OCI-LY3 (cell line): ENCODE measurements around the gene R3HDM2.

Experiments
- H2AFZ ChIP-seq: fragments of 200-600, 300-600 bp; shearing (Covaris generic); 2 replicates; pipeline ENCODE4 v1.6.0; 2014; ENCODE audit warnings: antibody characterized with exemption, low read depth, low read length
- H3K27ac ChIP-seq: fragments of 200-600, 300-600 bp; sonication (generic); 2 replicates; pipeline ENCODE4 v1.5.1; 2014; ENCODE audit warnings: mild to moderate bottlenecking, low read length, moderate library complexity, mixed read lengths
- H3K27me3 ChIP-seq: fragments of 200-600, 300-600 bp; sonication (generic); 2 replicates; pipeline ENCODE4 v1.6.1; 2014; ENCODE audit warnings: low read depth, low read length, mixed read lengths
- H3K36me3 ChIP-seq: fragments of 200-600, 300-600 bp; sonication (generic); replicated peaks from 2 replicates; pipeline ENCODE3; 2014; ENCODE audit warnings: low read depth, low read length, mixed read lengths
- H3K4me1 ChIP-seq: fragments of 300-600, 200-600 bp; sonication (generic); 2 replicates; pipeline ENCODE4 v1.6.1; 2014; ENCODE audit warnings: low read length, mixed read lengths
- H3K4me2 ChIP-seq: fragments of 200-600, 300-600 bp; sonication (generic); 2 replicates; pipeline ENCODE4 v1.6.1; 2014; ENCODE audit warnings: low read length, mixed read lengths
- H3K4me3 ChIP-seq: fragments of 300-600, 200-600 bp; sonication (generic); 2 replicates; pipeline ENCODE4 v1.5.1; 2014; ENCODE audit warnings: antibody characterized with exemption, mild to moderate bottlenecking, low read length, moderate library complexity
- H3K79me2 ChIP-seq: fragments of 300-600, 200-600 bp; shearing (Covaris generic); 2 replicates; pipeline ENCODE4 v1.6.1; 2014; ENCODE audit warnings: mild to moderate bottlenecking, low read length, mixed read lengths
- H3K9ac ChIP-seq: fragments of 300-600, 200-600 bp; shearing (Covaris generic); 2 replicates; pipeline ENCODE4 v1.6.0; 2014; ENCODE audit warnings: mild to moderate bottlenecking, low read length, moderate library complexity
- H3K9me3 ChIP-seq: fragments of 200-600, 300-600 bp; shearing (Covaris generic); 2 replicates; pipeline ENCODE4 v1.6.1; 2014; ENCODE audit warnings: low read length, mixed read lengths; ENCODE audit not compliant: insufficient read depth
- H4K20me1 ChIP-seq: fragments of 200-600, 300-600 bp; sonication (generic); 2 replicates; pipeline ENCODE4 v1.6.1; 2016; ENCODE audit warnings: low read length, mixed read lengths; ENCODE audit not compliant: insufficient read depth
- EZH2phosphoT487 ChIP-seq: fragments of 200-600 bp; shearing (Covaris generic); IDR thresholded peaks from 2 replicates; pipeline ENCODE4 v1.6.1; 2018; ENCODE audit warnings: antibody characterized with exemption, mixed run types, low read depth
- TF ChIP-seq, protein P1 (sequence below): fragments of 200-600, 300-600 bp; sonication (generic); IDR thresholded peaks from 2 replicates; pipeline ENCODE4 v1.5.1; 2014; ENCODE audit warnings: antibody characterized with exemption, low read length, low read depth

R3HDM2 gene

DNA sequence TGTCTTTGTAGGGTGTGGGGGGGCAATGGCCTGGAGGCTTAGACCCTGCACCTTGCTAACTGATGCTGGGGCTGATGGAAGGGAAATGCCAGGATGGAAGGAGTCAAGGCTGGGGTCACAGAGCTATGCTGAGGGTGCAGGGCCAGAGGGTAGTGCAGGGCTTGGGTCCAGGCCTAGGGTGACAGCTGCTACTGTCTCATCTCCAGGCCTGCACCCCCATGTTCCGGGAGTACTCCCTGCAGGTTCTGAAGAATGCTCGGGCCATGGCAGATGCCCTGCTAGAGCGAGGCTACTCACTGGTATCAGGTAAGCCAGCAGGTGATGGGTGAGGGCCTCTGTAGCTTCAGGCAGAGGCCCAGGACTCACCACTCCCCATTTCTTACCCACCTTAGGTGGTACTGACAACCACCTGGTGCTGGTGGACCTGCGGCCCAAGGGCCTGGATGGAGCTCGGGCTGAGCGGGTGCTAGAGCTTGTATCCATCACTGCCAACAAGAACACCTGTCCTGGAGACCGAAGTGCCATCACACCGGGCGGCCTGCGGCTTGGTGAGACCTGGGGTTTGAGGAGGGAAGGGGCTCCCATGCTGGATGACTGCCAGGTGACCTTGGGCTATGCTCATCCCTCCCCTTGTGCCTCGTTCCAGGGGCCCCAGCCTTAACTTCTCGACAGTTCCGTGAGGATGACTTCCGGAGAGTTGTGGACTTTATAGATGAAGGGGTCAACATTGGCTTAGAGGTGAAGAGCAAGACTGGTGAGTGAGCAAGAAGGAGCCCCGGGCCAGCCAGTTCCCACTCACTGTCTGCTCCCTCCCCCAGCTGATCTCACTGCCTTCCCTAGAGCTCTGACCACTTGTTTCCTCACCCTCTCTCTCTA, 197.2 kb downstream of the R3HDM2 start:
- H3K9ac ChIP-seq: no peak overlapping the region
- H2AFZ ChIP-seq: no peak overlapping the region
- H3K9me3 ChIP-seq: no peaks in the 10 kb centered on the region
- no peak overlapping the region for H3K4me2 ChIP-seq
- no peak overlapping the region for H3K27ac ChIP-seq
- TF ChIP-seq EZH2phosphoT487: no peak
- TF ChIP-seq, protein P1, sequence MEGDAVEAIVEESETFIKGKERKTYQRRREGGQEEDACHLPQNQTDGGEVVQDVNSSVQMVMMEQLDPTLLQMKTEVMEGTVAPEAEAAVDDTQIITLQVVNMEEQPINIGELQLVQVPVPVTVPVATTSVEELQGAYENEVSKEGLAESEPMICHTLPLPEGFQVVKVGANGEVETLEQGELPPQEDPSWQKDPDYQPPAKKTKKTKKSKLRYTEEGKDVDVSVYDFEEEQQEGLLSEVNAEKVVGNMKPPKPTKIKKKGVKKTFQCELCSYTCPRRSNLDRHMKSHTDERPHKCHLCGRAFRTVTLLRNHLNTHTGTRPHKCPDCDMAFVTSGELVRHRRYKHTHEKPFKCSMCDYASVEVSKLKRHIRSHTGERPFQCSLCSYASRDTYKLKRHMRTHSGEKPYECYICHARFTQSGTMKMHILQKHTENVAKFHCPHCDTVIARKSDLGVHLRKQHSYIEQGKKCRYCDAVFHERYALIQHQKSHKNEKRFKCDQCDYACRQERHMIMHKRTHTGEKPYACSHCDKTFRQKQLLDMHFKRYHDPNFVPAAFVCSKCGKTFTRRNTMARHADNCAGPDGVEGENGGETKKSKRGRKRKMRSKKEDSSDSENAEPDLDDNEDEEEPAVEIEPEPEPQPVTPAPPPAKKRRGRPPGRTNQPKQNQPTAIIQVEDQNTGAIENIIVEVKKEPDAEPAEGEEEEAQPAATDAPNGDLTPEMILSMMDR: no peak
- H3K4me3 ChIP-seq: no peak overlapping the region
- H3K27me3 ChIP-seq: 0 out of 2 replicates have a peak, but pooled peaks cover 4% of the 10 kb centered on the region
- peaks cover 29% of the 10 kb centered on the region for H3K79me2 ChIP-seq
- H4K20me1 ChIP-seq: peaks cover 17% of the 10 kb centered on the region
- H3K36me3 ChIP-seq: peaks cover 47% of the 10 kb centered on the region
- peaks cover 24% of the 10 kb centered on the region for H3K4me1 ChIP-seq

DNA sequence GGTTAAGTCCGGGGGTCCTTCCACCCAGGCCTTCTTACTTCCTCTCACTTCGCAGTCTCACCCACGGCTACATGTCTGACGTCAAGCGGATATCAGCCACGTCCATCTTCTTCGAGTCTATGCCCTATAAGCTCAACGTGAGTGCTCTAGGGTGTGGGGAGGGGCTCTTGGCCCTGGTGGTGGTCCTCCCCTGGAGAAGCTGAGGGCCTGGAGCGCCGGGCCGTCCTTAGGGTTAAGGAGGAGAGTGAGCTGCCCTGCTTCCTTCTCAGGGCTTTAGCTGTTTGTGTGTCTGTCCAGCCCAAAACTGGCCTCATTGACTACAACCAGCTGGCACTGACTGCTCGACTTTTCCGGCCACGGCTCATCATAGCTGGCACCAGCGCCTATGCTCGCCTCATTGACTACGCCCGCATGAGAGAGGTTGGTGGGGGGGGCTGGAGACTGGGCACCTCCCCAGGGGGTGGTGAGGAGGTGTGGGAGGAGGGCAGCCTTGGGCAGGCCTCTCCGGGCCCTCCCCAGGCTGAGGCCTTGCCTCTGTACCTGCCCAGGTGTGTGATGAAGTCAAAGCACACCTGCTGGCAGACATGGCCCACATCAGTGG, 198.6 kb downstream of the R3HDM2 start:
- no peak for TF ChIP-seq EZH2phosphoT487
- TF ChIP-seq, protein P1: no peak
- Histone ChIP-seq H3K4me1 (peaks cover 20% of the 10 kb centered on the region), H3K79me2 (peaks cover 29% of the 10 kb centered on the region), H3K9me3 (no peaks in the 10 kb centered on the region), H3K4me2 (no peak overlapping the region), H3K27me3 (no peaks in the 10 kb centered on the region), H4K20me1 (peaks cover 17% of the 10 kb centered on the region), H2AFZ (no peak overlapping the region), H3K4me3 (no peak overlapping the region), H3K9ac (no peak overlapping the region), H3K36me3 (peaks cover 47% of the 10 kb centered on the region), H3K27ac (no peak overlapping the region)

DNA sequence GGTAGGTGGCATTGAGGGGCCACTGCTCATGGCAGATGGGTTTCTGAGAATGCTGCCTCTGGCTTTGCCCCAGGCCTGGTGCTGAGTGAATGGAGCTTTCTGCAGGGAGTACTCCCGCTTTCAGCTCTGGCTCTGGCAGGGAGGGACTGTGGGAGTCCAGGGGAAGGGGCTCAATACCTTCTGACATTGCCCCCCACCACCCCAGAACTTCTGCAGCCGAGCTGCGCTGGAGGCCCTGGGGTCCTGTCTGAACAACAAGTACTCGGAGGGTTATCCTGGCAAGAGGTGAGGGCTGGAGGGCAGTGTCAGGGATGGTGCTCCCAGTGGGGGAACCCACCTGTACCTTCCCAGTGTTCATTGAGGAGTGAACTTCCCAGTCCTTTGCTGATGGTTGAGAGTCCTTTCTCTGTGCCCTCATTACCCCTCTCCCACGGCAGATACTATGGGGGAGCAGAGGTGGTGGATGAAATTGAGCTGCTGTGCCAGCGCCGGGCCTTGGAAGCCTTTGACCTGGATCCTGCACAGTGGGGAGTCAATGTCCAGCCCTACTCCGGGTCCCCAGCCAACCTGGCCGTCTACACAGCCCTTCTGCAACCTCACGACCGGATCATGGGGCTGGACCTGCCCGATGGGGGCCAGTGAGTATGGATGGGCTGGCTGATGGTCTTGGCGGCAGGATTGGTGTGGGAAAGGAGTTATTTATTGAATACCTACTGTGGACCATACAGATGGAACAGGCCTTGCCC, 199.4 kb downstream of the R3HDM2 start:
- Histone ChIP-seq H3K79me2 (peaks cover 29% of the 10 kb centered on the region), H3K9ac (peak overlapping the region; percentile 97), H3K9me3 (no peaks in the 10 kb centered on the region), H3K4me1 (peaks cover 23% of the 10 kb centered on the region), H4K20me1 (peaks cover 17% of the 10 kb centered on the region), H3K27ac (0 out of 2 replicates have a peak overlapping the region, but pooled peaks have one; percentile 71), H2AFZ (no peak overlapping the region), H3K27me3 (no peaks in the 10 kb centered on the region), H3K4me2 (peak overlapping the region; percentile 100), H3K36me3 (peaks cover 47% of the 10 kb centered on the region), H3K4me3 (peak overlapping the region; percentile 82)
- TF ChIP-seq EZH2phosphoT487: no peak
- TF ChIP-seq, protein P1: no peak
